ENCODE measurements around the gene MTRR.
A peak's percentile ranks its signal among the peaks of the same experiment; 100 is the strongest.

The MTRR gene

GRCh38 chr5:7930011-7930410 lies 61.1 kb downstream of the MTRR start:
- H3K4me1 ChIP-seq (ENCODE audit: control insufficient read depth, insufficient read depth, low read length), result no peaks in the 10 kb centered on the region
- CTCF ChIA-PET, result interaction anchor here (0.6 to 1.8 kb wide), 4 partner anchors 14 to 93 kb away, joined by 3 to 6 read pairs (median 4); no protein-coding TSS in a partner anchor
- POLR2A ChIA-PET, result no interaction called here
- TF ChIP-seq ZNF302 (tag by site-specific recombination; IDR thresholded peaks at IDR 0.05; ENCODE audit: low read depth) (no peak), ZIC2 (tag by site-specific recombination; IDR thresholded peaks at IDR 0.05) (peak; percentile 45)
- no peak overlapping the region for H3K27ac ChIP-seq (ENCODE audit: extremely low read depth, low read depth, low read length)
- no peak overlapping the region for H3K4me3 ChIP-seq (ENCODE audit: low read depth, low read length)
- H3K9me3 ChIP-seq (ENCODE audit: control insufficient read depth, insufficient read depth, low read depth, low read length), result peaks cover 3% of the 10 kb centered on the region
- no peaks in the 10 kb centered on the region for H3K36me3 ChIP-seq (ENCODE audit: control insufficient read depth in 2 of 2, insufficient read depth in 1 of 2, low read length in 2 of 2)

DNA sequence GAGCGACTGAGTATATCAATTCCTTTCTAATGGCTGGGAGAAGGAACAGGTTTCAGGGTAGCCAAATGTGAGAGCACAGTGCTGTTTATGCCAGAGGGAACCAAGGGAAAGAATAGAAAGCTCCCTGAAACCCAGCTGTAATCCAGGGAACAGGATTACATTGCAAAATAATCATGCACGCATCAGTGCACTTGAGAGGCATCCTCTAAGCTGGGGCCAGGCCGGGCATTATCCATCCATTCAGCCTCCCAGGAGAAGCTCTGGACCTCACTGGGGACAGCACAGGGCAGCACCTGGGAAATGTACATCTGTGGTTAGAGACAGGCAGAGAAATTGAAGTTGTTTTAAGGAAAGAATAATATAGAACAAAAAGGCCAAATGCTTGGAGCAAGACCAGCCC lies 72.7 kb downstream of the MTRR start:
- H3K36me3 ChIP-seq (ENCODE audit: control insufficient read depth in 2 of 2, insufficient read depth in 1 of 2, low read length in 2 of 2), result no peaks in the 10 kb centered on the region
- no peak overlapping the region for H3K27ac ChIP-seq (ENCODE audit: extremely low read depth, low read depth, low read length)
- H3K4me1 ChIP-seq (ENCODE audit: control insufficient read depth, insufficient read depth, low read length), result no peaks in the 10 kb centered on the region
- ChIA-PET POLR2A (no interaction called here), CTCF (interaction anchor here (2.0 kb wide), 1 partner anchor 14 kb away, joined by 11 read pairs; no protein-coding TSS in a partner anchor)
- no peak overlapping the region for H3K4me3 ChIP-seq (ENCODE audit: low read depth, low read length)
- H3K9me3 ChIP-seq (ENCODE audit: control insufficient read depth, insufficient read depth, low read depth, low read length), result no peaks in the 10 kb centered on the region
- no peak for TF ChIP-seq REPIN1 (tag by site-specific recombination; IDR thresholded peaks at IDR 0.05; ENCODE audit: low read depth)
- no peak for TF ChIP-seq ZNF24 (tag by site-specific recombination; IDR thresholded peaks at IDR 0.05)
- TF ChIP-seq, protein P1, sequence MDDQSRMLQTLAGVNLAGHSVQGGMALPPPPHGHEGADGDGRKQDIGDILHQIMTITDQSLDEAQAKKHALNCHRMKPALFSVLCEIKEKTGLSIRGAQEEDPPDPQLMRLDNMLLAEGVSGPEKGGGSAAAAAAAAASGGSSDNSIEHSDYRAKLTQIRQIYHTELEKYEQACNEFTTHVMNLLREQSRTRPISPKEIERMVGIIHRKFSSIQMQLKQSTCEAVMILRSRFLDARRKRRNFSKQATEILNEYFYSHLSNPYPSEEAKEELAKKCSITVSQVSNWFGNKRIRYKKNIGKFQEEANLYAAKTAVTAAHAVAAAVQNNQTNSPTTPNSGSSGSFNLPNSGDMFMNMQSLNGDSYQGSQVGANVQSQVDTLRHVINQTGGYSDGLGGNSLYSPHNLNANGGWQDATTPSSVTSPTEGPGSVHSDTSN (CRISPR knock-in tag; IDR thresholded peaks at IDR 0.05), result no peak
- no peak for TF ChIP-seq ZNF670 (tag by site-specific recombination; IDR thresholded peaks at IDR 0.05; ENCODE audit: low read depth)
- no peak for TF ChIP-seq ZNF747 (tag by site-specific recombination; IDR thresholded peaks at IDR 0.05)
- TF ChIP-seq ZSCAN16 (tag by site-specific recombination; IDR thresholded peaks at IDR 0.05), result no peak
- TF ChIP-seq, protein P2, sequence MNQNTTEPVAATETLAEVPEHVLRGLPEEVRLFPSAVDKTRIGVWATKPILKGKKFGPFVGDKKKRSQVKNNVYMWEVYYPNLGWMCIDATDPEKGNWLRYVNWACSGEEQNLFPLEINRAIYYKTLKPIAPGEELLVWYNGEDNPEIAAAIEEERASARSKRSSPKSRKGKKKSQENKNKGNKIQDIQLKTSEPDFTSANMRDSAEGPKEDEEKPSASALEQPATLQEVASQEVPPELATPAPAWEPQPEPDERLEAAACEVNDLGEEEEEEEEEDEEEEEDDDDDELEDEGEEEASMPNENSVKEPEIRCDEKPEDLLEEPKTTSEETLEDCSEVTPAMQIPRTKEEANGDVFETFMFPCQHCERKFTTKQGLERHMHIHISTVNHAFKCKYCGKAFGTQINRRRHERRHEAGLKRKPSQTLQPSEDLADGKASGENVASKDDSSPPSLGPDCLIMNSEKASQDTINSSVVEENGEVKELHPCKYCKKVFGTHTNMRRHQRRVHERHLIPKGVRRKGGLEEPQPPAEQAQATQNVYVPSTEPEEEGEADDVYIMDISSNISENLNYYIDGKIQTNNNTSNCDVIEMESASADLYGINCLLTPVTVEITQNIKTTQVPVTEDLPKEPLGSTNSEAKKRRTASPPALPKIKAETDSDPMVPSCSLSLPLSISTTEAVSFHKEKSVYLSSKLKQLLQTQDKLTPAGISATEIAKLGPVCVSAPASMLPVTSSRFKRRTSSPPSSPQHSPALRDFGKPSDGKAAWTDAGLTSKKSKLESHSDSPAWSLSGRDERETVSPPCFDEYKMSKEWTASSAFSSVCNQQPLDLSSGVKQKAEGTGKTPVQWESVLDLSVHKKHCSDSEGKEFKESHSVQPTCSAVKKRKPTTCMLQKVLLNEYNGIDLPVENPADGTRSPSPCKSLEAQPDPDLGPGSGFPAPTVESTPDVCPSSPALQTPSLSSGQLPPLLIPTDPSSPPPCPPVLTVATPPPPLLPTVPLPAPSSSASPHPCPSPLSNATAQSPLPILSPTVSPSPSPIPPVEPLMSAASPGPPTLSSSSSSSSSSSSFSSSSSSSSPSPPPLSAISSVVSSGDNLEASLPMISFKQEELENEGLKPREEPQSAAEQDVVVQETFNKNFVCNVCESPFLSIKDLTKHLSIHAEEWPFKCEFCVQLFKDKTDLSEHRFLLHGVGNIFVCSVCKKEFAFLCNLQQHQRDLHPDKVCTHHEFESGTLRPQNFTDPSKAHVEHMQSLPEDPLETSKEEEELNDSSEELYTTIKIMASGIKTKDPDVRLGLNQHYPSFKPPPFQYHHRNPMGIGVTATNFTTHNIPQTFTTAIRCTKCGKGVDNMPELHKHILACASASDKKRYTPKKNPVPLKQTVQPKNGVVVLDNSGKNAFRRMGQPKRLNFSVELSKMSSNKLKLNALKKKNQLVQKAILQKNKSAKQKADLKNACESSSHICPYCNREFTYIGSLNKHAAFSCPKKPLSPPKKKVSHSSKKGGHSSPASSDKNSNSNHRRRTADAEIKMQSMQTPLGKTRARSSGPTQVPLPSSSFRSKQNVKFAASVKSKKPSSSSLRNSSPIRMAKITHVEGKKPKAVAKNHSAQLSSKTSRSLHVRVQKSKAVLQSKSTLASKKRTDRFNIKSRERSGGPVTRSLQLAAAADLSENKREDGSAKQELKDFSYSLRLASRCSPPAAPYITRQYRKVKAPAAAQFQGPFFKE (tag by site-specific recombination; IDR thresholded peaks at IDR 0.05; ENCODE audit: borderline replicate concordance), result no peak
- TF ChIP-seq ZBTB49 (tag by site-specific recombination; IDR thresholded peaks at IDR 0.05; ENCODE audit: low read depth), result no peak
- no peak for TF ChIP-seq ZNF585B (tag by site-specific recombination; IDR thresholded peaks at IDR 0.05)

DNA sequence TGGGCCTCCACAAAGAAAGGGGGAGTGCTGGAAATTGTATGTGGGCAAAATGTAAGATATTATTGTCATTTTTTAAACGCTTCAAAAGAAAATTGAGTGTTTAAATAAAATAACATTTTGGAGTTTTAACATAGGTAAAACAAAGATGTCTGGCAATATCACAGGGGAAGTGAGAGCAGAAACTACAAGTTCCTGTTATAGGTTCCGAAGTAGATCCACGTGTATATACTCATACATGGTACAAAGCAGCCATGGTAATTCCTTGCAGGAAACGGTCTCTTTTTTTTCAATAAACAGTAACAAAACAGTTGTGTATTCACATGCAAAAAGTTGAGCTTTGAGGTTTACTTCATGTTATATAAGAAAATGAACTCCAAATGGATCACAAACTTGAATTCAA lies 78.4 kb downstream of the MTRR start:
- H3K36me3 ChIP-seq (ENCODE audit: control insufficient read depth in 2 of 2, insufficient read depth in 1 of 2, low read length in 2 of 2), result no peaks in the 10 kb centered on the region
- no peaks in the 10 kb centered on the region for H3K9me3 ChIP-seq (ENCODE audit: control insufficient read depth, insufficient read depth, low read depth, low read length)
- no peaks in the 10 kb centered on the region for H3K4me1 ChIP-seq (ENCODE audit: control insufficient read depth, insufficient read depth, low read length)
- POLR2A ChIA-PET, result no interaction called here
- CTCF ChIA-PET, result no interaction called here
- H3K4me3 ChIP-seq (ENCODE audit: low read depth, low read length), result no peak overlapping the region
- no peak overlapping the region for H3K27ac ChIP-seq (ENCODE audit: extremely low read depth, low read depth, low read length)
- TF ChIP-seq ZNF132 (tag by site-specific recombination; IDR thresholded peaks at IDR 0.05; ENCODE audit: borderline replicate concordance) (no peak), ZNF521 (tag by site-specific recombination; IDR thresholded peaks at IDR 0.05) (no peak), ZNF112 (tag by site-specific recombination; IDR thresholded peaks at IDR 0.05) (no peak), ZNF157 (tag by site-specific recombination; IDR thresholded peaks at IDR 0.05) (no peak), ZNF677 (tag by site-specific recombination; IDR thresholded peaks at IDR 0.05) (no peak), ZBTB17 (tag by site-specific recombination; IDR thresholded peaks at IDR 0.05) (no peak), GLIS2 (tag by site-specific recombination; IDR thresholded peaks at IDR 0.05) (no peak), OVOL3 (tag by site-specific recombination; IDR thresholded peaks at IDR 0.05) (no peak), PATZ1 (tag by site-specific recombination; IDR thresholded peaks at IDR 0.05) (no peak), ZNF560 (tag by site-specific recombination; IDR thresholded peaks at IDR 0.05; ENCODE audit: borderline replicate concordance) (no peak), ZNF596 (tag by site-specific recombination; IDR thresholded peaks at IDR 0.05) (no peak)

Data from HEK293 (cell line).